GM23338 (cell line): ENCODE results near the gene ARL17A. TPM values are rescaled to one million over a fixed set of nuclear protein-coding genes. Genes with fewer than 3 reads are reported as not detected.
"Not testable (repeated sequence)": the region's sequence is repeated elsewhere in the genome, so short reads cannot be mapped to it uniquely, and the experiment has no call there.

Source experiments
- ATAC-seq: fragments of 200-7000 bp; cut with Tn5 transposase; 3 replicates; pipeline ENCODE4 v1.9.1; 2020
- DNase-seq: peaks from one replicate; pipeline ENCODE4 v3.0.0-alpha.2; 2015; ENCODE audit warnings: low spot score
- H2AFZ ChIP-seq: fragments of 200-600 bp; sonication (generic); 2 replicates; pipeline ENCODE4 v1.8.0; 2016; ENCODE audit warnings: antibody characterized with exemption, mild to moderate bottlenecking, moderate library complexity
- H3F3A ChIP-seq: fragments of 200-600 bp; sonication (generic); replicated peaks from 2 replicates; pipeline ENCODE4 v1.8.0; 2017; ENCODE audit warnings: antibody characterized with exemption, mixed run types, low read depth
- H3K27ac ChIP-seq: fragments of 200-600 bp; sonication (generic); 2 replicates; pipeline ENCODE4 v1.6.1; 2016; ENCODE audit warnings: low read depth
- H3K27me3 ChIP-seq: fragments of 200-600 bp; sonication (generic); 2 replicates; pipeline ENCODE4 v1.8.0; 2016; ENCODE audit warnings: mild to moderate bottlenecking, mixed run types, moderate library complexity; ENCODE audit not compliant: insufficient read depth
- H3K36me3 ChIP-seq: fragments of 200-600 bp; sonication (generic); 2 replicates; pipeline ENCODE4 v1.8.0; 2016; ENCODE audit warnings: mild to moderate bottlenecking; ENCODE audit not compliant: insufficient read depth
- H3K4me1 ChIP-seq: fragments of 200-600 bp; sonication (generic); 2 replicates; pipeline ENCODE4 v1.8.0; 2016; ENCODE audit warnings: mild to moderate bottlenecking, moderate library complexity; ENCODE audit not compliant: insufficient read depth
- H3K4me2 ChIP-seq: fragments of 200-600 bp; sonication (generic); 2 replicates; pipeline ENCODE4 v1.7.1; 2017; ENCODE audit warnings: mixed run types
- H3K4me3 ChIP-seq: fragments of 200-600 bp; sonication (generic); 2 replicates; pipeline ENCODE4 v1.6.1; 2016; ENCODE audit warnings: mixed run types
- H3K79me2 ChIP-seq: fragments of 200-600 bp; sonication (generic); replicated peaks from 2 replicates; pipeline ENCODE4 v1.8.0; 2017; ENCODE audit warnings: mild to moderate bottlenecking; ENCODE audit not compliant: insufficient read depth
- H3K9me2 ChIP-seq: fragments of 200-600 bp; sonication (generic); 2 replicates; pipeline ENCODE4 v1.8.0; 2017; ENCODE audit not compliant: insufficient read depth
- H4K20me1 ChIP-seq: fragments of 200-600 bp; sonication (generic); replicated peaks from 2 replicates; pipeline ENCODE4 v1.8.0; 2017; ENCODE audit warnings: mild to moderate bottlenecking; ENCODE audit not compliant: insufficient read depth
- H3K27ac Mint-ChIP-seq: 2 replicates; pipeline ENCODE4 v1.8.0; 2020; ENCODE audit warnings: inconsistent platforms, mild to moderate bottlenecking, moderate library complexity, mixed read lengths
- H3K27me3 Mint-ChIP-seq: 3 replicates; pipeline ENCODE4 v1.8.0; 2022; ENCODE audit warnings: low read depth, mild to moderate bottlenecking, moderate library complexity, mixed read lengths, inconsistent platforms; ENCODE audit not compliant: insufficient read depth, poor library complexity
- H3K36me3 Mint-ChIP-seq: 3 replicates; pipeline ENCODE4 v1.8.0; 2021; ENCODE audit warnings: low read depth, mild to moderate bottlenecking, inconsistent platforms, moderate library complexity, mixed read lengths
- H3K4me1 Mint-ChIP-seq: 3 replicates; pipeline ENCODE4 v1.8.0; 2020; ENCODE audit warnings: mild to moderate bottlenecking, inconsistent platforms, mixed read lengths
- H3K4me3 Mint-ChIP-seq: 3 replicates; pipeline ENCODE4 v1.8.0; 2021; ENCODE audit warnings: moderate library complexity, mild to moderate bottlenecking, inconsistent platforms, mixed read lengths
- H3K9me3 Mint-ChIP-seq: 3 replicates; pipeline ENCODE4 v1.8.0; 2020; ENCODE audit warnings: moderate library complexity, mild to moderate bottlenecking, inconsistent platforms, mixed read lengths
- polyA plus RNA-seq: library from polyadenylated mRNA; unstranded; fragments of >200 nt; fragmentation: Nextera tagmentation; extraction: Ambion mirVana; gene quantifications from 2 replicates; pipeline ENCODE4 v1.2.1, GENCODE V29; 2016
- total RNA-seq: library from RNA; depleted of rRNA; stranded (reverse); fragments of >200 nt; shearing (Covaris generic); gene quantifications from 2 replicates; pipeline ENCODE4 v1.2.3, GENCODE V29; 2014

The ARL17A gene
- total and polyA plus RNA-seq, 2 experiments from 2014 or later: 23.6 to 24.4 TPM

DNA sequence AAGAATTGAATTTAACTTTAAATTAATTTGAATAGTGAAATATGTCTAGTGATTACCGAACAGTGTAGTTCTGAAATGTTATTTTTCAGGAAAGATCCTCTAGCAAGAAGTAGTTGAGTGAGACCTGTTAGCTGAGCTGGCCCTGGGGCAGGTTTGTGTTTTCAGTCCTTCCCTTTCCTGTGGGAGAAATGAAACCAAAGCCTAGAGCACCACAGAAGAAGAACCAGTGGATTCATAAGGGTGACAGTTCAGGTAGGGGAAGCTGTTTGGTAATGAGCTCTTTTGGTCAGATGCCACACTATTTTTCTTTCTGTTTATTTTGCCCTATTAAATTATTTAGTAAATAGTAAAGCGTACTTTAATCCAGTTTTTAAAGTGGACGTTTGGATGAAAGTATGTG, 37.6 kb upstream of the ARL17A start:
- not testable (repeated sequence) for H3K4me3 Mint-ChIP-seq, H3K27ac Mint-ChIP-seq, H3K4me1 ChIP-seq, H3F3A ChIP-seq, ATAC-seq, H3K79me2 ChIP-seq, H3K27ac ChIP-seq, H3K27me3 Mint-ChIP-seq, DNase-seq, H3K9me3 Mint-ChIP-seq, H3K4me2 ChIP-seq, H3K36me3 ChIP-seq, H3K27me3 ChIP-seq, H3K9me2 ChIP-seq, H3K4me1 Mint-ChIP-seq, H3K4me3 ChIP-seq, H4K20me1 ChIP-seq, H3K36me3 Mint-ChIP-seq, H2AFZ ChIP-seq

- H3K4me1 ChIP-seq, H3K27ac ChIP-seq, H3K27me3 Mint-ChIP-seq, H3K36me3 ChIP-seq, H4K20me1 ChIP-seq, H3K9me3 Mint-ChIP-seq, H3F3A ChIP-seq, H3K36me3 Mint-ChIP-seq, H2AFZ ChIP-seq, H3K4me1 Mint-ChIP-seq, H3K79me2 ChIP-seq, H3K4me3 Mint-ChIP-seq, ATAC-seq, H3K4me3 ChIP-seq, H3K27me3 ChIP-seq, H3K27ac Mint-ChIP-seq, H3K9me2 ChIP-seq, H3K4me2 ChIP-seq, DNase-seq: not testable (repeated sequence)
Observed at GRCh38 chr17:46613876-46614275, 34.4 kb upstream of the ARL17A start.

- H3K36me3 Mint-ChIP-seq, H3K9me2 ChIP-seq, H2AFZ ChIP-seq, H3K27ac Mint-ChIP-seq, H3K27me3 ChIP-seq, H3K4me1 ChIP-seq, H3K4me3 Mint-ChIP-seq, H3K9me3 Mint-ChIP-seq, H3K27ac ChIP-seq, H3K4me1 Mint-ChIP-seq, H3K27me3 Mint-ChIP-seq, H3K79me2 ChIP-seq, DNase-seq, H3F3A ChIP-seq, H3K36me3 ChIP-seq, H3K4me2 ChIP-seq, H3K4me3 ChIP-seq, ATAC-seq, H4K20me1 ChIP-seq: not testable (repeated sequence)
Observed at GRCh38 chr17:46611304-46611703, 31.8 kb upstream of the ARL17A start.

- H2AFZ ChIP-seq, H3K4me3 Mint-ChIP-seq, H3K4me1 Mint-ChIP-seq, H3K27me3 Mint-ChIP-seq, H3K9me3 Mint-ChIP-seq, H3K4me2 ChIP-seq, H3K9me2 ChIP-seq, DNase-seq, H3K4me1 ChIP-seq, H3K36me3 ChIP-seq, H4K20me1 ChIP-seq, H3K27ac Mint-ChIP-seq, ATAC-seq, H3K36me3 Mint-ChIP-seq, H3K4me3 ChIP-seq, H3K79me2 ChIP-seq, H3F3A ChIP-seq, H3K27me3 ChIP-seq, H3K27ac ChIP-seq: not testable (repeated sequence)
Observed at GRCh38 chr17:46603125-46603524, 23.6 kb upstream of the ARL17A start.

DNA sequence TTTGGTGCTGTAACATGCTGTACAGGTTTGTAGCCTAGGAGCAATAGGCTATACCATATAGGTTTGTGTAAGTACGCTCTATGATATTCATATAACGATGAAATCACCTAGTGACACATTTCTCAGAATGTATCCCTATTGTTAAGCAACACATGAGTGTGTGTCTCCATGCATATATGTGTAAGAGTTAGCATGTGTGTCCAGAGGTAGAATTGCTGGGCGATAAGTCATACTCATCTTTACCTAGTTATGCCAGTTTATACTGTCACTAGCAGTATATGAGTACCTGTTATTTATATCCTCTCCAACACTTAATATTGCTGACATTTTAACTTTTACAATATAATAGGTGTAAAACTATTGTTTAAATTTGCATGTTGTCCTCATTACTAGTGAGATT, 21.3 kb upstream of the ARL17A start:
- H3F3A ChIP-seq, H3K4me2 ChIP-seq, H3K4me1 Mint-ChIP-seq, H3K27me3 Mint-ChIP-seq, DNase-seq, H2AFZ ChIP-seq, H3K79me2 ChIP-seq, H3K36me3 ChIP-seq, H3K4me3 Mint-ChIP-seq, H3K4me1 ChIP-seq, H3K9me3 Mint-ChIP-seq, ATAC-seq, H3K27me3 ChIP-seq, H3K27ac Mint-ChIP-seq, H3K36me3 Mint-ChIP-seq, H4K20me1 ChIP-seq, H3K4me3 ChIP-seq, H3K27ac ChIP-seq, H3K9me2 ChIP-seq: not testable (repeated sequence)

DNA sequence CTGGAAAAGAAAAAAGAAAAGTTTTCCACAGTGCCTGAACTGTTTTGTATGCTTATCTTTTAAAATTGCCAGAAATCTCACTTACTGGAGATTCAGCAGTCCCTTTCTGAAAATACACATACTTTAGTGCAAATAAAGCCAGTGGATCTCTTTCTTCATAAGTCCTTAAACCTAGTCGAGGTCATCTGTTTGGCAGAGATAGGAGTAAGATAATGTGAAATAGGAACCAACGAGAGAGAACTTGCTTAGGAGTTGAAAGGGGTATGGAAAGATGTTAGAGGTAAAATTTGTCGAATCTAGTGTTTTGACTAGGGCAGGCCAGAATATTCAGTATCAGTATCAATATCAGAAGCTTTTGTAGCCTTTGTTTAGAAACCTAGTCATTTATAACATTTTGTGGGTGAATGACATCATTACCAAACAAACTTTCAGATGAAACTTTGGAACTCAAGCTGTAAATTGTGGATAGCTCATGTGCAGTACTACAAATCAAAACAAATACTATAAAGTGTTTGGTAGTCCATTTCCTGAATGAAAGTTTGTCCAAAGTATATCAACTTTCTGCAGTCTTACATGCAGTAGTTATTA, 18.9 kb upstream of the ARL17A start:
- H3K36me3 Mint-ChIP-seq, H3K36me3 ChIP-seq, H3K27ac Mint-ChIP-seq, H3K27me3 ChIP-seq, H3K9me3 Mint-ChIP-seq, H3K27ac ChIP-seq, H3K79me2 ChIP-seq, H3K4me3 Mint-ChIP-seq, H3K4me1 Mint-ChIP-seq, H3K4me1 ChIP-seq, H3K9me2 ChIP-seq, DNase-seq, H4K20me1 ChIP-seq, H3F3A ChIP-seq, H3K4me2 ChIP-seq, H3K27me3 Mint-ChIP-seq, H3K4me3 ChIP-seq, H2AFZ ChIP-seq, ATAC-seq: not testable (repeated sequence)

GRCh38 chr17:46591332-46591731, 11.8 kb upstream of the ARL17A start:
- not testable (repeated sequence) for H4K20me1 ChIP-seq, H3K4me2 ChIP-seq, H3K27ac ChIP-seq, H3K9me3 Mint-ChIP-seq, H2AFZ ChIP-seq, DNase-seq, H3K27me3 Mint-ChIP-seq, H3K79me2 ChIP-seq, H3K4me1 ChIP-seq, H3K9me2 ChIP-seq, H3K4me3 Mint-ChIP-seq, H3K4me1 Mint-ChIP-seq, H3K27ac Mint-ChIP-seq, H3F3A ChIP-seq, H3K27me3 ChIP-seq, H3K36me3 ChIP-seq, H3K4me3 ChIP-seq, H3K36me3 Mint-ChIP-seq
- ATAC-seq: peak; percentile 49
